ENCODE data around the gene WDR33. TPM values are rescaled to one million over a fixed set of nuclear protein-coding genes. Genes with fewer than 3 reads are reported as not detected.
"Not testable (repeated sequence)": the region's sequence is repeated elsewhere in the genome, so short reads cannot be mapped to it uniquely, and the experiment has no call there.

Gene WDR33
- total RNA-seq, 1 experiment from 2014 or later = 61.1 TPM

DNA sequence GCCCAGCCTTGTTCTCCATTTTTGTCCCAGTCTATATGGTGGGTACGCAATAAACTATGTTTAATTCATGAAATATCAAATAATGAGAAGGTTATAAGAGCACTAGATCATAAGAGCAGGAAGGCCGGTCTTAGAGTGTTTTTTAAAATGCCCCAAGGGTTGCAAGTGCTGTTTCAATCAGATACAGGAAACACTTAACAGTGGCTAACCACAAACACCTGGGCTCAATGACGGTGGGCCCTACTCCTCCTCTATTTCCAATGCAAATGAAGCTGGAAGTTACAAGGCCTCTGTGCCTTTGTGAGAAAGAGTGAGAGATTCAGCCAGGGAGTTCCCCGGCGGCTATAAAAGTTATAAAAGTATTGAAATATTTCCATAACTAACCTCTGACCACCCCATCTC is 18.9 kb upstream of the WDR33 start:
- Mint-ChIP-seq H3K4me1 (ENCODE audit: low read depth, unreplicated experiment) (no peaks in the 10 kb centered on the region), H3K4me3 (ENCODE audit: low read depth, unreplicated experiment) (no peak overlapping the region), H3K27ac (ENCODE audit: unreplicated experiment) (no peak overlapping the region), H3K36me3 (ENCODE audit: insufficient read depth, unreplicated experiment) (no peaks in the 10 kb centered on the region), H3K9me3 (ENCODE audit: low read depth, unreplicated experiment) (peaks cover 6% of the 10 kb centered on the region), H3K27me3 (ENCODE audit: unreplicated experiment) (peaks cover 16% of the 10 kb centered on the region)
- CTCF ChIA-PET = no interaction called here
- intact Hi-C loops (cut with micrococcal nuclease; ENCODE audit: unreplicated experiment) = no loop called here
- no peak for DNase-seq
- no TSS peak for BruUV-seq (replicated peaks)
- TF ChIP-seq, protein P1, sequence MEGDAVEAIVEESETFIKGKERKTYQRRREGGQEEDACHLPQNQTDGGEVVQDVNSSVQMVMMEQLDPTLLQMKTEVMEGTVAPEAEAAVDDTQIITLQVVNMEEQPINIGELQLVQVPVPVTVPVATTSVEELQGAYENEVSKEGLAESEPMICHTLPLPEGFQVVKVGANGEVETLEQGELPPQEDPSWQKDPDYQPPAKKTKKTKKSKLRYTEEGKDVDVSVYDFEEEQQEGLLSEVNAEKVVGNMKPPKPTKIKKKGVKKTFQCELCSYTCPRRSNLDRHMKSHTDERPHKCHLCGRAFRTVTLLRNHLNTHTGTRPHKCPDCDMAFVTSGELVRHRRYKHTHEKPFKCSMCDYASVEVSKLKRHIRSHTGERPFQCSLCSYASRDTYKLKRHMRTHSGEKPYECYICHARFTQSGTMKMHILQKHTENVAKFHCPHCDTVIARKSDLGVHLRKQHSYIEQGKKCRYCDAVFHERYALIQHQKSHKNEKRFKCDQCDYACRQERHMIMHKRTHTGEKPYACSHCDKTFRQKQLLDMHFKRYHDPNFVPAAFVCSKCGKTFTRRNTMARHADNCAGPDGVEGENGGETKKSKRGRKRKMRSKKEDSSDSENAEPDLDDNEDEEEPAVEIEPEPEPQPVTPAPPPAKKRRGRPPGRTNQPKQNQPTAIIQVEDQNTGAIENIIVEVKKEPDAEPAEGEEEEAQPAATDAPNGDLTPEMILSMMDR (IDR thresholded peaks at IDR 0.05; ENCODE audit: unreplicated experiment) = no peak

DNA sequence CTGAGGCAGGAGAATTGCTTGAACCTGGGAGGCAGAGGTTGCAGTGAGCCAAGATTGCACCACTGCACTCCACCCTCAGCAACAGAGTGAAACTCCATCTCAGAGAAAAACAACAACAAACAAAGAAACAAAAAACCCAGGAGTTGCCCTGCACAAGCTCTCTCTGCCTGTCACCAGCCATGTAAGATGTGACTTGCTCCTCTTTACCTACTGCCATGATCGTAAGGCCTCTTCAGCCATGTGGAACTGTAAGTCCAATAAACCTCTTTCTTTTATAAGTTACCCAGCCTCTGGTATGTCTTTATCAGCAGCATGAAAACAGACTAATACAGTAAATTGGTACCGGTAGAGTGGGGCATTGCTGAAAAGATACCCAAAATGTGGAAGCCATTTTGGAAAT is 15.7 kb upstream of the WDR33 start:
- H3K36me3 Mint-ChIP-seq (ENCODE audit: insufficient read depth, unreplicated experiment); BruUV-seq (replicated peaks); H3K9me3 Mint-ChIP-seq (ENCODE audit: low read depth, unreplicated experiment); DNase-seq; H3K4me3 Mint-ChIP-seq (ENCODE audit: low read depth, unreplicated experiment); intact Hi-C loops (cut with micrococcal nuclease; ENCODE audit: unreplicated experiment); H3K4me1 Mint-ChIP-seq (ENCODE audit: low read depth, unreplicated experiment); H3K27ac Mint-ChIP-seq (ENCODE audit: unreplicated experiment); CTCF ChIA-PET: not testable (repeated sequence)
- H3K27me3 Mint-ChIP-seq (ENCODE audit: unreplicated experiment) = peaks cover 23% of the 10 kb centered on the region

DNA sequence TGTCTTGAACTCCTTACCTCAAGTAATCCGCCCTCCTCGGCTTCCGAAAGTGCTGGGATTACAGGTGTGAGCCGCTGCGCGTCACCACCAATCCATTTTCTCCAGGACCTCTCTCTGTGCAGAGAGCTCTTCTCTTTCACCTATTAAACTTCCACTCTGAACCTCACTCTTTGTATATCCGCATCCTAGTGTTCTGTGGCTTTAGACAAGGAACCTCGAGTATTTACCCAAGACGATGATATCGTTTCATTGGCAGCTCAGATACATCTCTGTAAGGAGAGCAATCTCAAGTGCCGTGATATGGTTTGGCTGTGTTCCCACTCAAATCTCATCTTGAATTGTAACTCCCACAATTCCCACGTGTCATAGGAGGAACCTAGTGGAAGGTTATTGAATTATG is 15.1 kb upstream of the WDR33 start:
- H3K9me3 Mint-ChIP-seq (ENCODE audit: low read depth, unreplicated experiment) = peaks cover 6% of the 10 kb centered on the region
- H3K36me3 Mint-ChIP-seq (ENCODE audit: insufficient read depth, unreplicated experiment) = no peaks in the 10 kb centered on the region
- no peak for DNase-seq
- BruUV-seq (replicated peaks) = no TSS peak
- no peak overlapping the region for H3K27ac Mint-ChIP-seq (ENCODE audit: unreplicated experiment)
- H3K27me3 Mint-ChIP-seq (ENCODE audit: unreplicated experiment) = peaks cover 30% of the 10 kb centered on the region
- no peak overlapping the region for H3K4me3 Mint-ChIP-seq (ENCODE audit: low read depth, unreplicated experiment)
- intact Hi-C loops (cut with micrococcal nuclease; ENCODE audit: unreplicated experiment) = no loop called here
- TF ChIP-seq, protein P1 (IDR thresholded peaks at IDR 0.05; ENCODE audit: unreplicated experiment) = no peak
- CTCF ChIA-PET = interaction anchor here (0.6 kb wide), 1 partner anchor 193 kb away, joined by 3 read pairs; no protein-coding TSS in a partner anchor
- no peaks in the 10 kb centered on the region for H3K4me1 Mint-ChIP-seq (ENCODE audit: low read depth, unreplicated experiment)

DNA sequence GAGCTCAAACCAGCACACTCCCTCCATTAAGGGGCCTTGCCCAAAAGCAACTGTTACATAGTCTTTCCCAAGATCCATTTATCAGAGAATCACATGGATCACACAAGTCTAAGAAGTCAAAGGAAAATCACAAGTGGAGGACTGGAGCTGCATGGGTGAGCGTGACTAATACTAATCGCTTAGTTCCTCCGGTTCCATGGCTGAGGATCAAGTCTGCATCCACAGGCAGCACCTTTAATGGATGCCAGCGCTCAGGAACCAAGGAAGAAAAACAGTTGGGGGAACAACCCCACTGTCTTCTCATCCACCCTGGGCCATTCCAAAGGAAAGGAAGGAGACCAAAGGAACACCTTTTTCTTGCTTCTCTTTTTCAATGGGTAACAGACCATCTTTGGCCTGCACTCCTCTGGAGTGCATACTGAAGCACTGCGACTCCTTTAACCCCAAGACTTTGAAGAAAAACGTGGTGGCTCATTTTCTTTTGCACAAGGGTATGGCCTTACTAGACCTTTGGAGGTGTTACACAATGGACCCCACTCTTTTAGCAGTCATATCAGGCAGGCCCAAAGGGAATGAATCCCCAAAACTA is 9.2 kb upstream of the WDR33 start:
- H3K27ac Mint-ChIP-seq (ENCODE audit: unreplicated experiment) = no peak overlapping the region
- TF ChIP-seq, protein P1 (IDR thresholded peaks at IDR 0.05; ENCODE audit: unreplicated experiment) = no peak
- no peaks in the 10 kb centered on the region for H3K4me1 Mint-ChIP-seq (ENCODE audit: low read depth, unreplicated experiment)
- H3K36me3 Mint-ChIP-seq (ENCODE audit: insufficient read depth, unreplicated experiment) = no peaks in the 10 kb centered on the region
- BruUV-seq (replicated peaks) = no TSS peak
- no peak for DNase-seq
- peaks cover 6% of the 10 kb centered on the region for H3K9me3 Mint-ChIP-seq (ENCODE audit: low read depth, unreplicated experiment)
- CTCF ChIA-PET = interaction anchor here (0.7 to 2.8 kb wide), 2 partner anchors 229 to 471 kb away, joined by 3 to 8 read pairs; no protein-coding TSS in a partner anchor
- intact Hi-C loops (cut with micrococcal nuclease; ENCODE audit: unreplicated experiment) = no loop called here
- no peak overlapping the region for H3K4me3 Mint-ChIP-seq (ENCODE audit: low read depth, unreplicated experiment)
- H3K27me3 Mint-ChIP-seq (ENCODE audit: unreplicated experiment) = peaks cover 57% of the 10 kb centered on the region

DNA sequence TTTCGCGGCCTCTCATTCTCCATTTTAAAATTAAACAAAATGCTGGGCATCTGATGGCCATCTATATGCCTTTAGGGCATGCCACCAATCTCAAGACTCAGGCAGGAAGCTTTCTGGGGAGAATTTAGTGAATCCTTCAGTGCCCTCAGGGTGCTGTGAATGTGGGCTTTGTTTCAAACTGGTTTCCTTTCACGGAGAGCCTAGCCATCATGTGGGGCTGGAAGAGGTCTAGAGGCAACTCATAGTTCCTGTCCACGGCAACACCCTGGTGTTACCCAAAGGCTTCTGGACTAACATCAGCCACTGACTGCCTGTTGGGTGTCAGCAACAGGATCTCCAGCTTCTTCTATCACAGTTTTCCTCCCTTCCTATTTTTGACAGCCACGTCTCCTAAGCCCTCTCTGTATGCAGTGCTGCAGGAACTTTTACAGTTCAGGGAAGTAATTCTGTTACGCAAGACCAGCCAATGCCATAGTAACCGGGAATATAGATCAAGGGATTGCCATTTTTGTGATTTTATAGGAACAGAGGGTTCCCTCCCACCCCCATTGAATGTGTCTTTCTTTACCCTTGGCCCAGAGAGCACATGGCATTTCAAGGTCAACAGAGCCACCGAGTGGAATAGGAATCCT is 7.9 kb upstream of the WDR33 start:
- CTCF ChIA-PET = interaction anchor here (0.7 kb wide), 1 partner anchor 1247 kb away, joined by 3 read pairs; no protein-coding TSS in a partner anchor
- no peak for DNase-seq
- intact Hi-C loops (cut with micrococcal nuclease; ENCODE audit: unreplicated experiment) = no loop called here
- no peaks in the 10 kb centered on the region for H3K4me1 Mint-ChIP-seq (ENCODE audit: low read depth, unreplicated experiment)
- H3K9me3 Mint-ChIP-seq (ENCODE audit: low read depth, unreplicated experiment) = peaks cover 6% of the 10 kb centered on the region
- H3K27me3 Mint-ChIP-seq (ENCODE audit: unreplicated experiment) = peaks cover 57% of the 10 kb centered on the region
- no peaks in the 10 kb centered on the region for H3K36me3 Mint-ChIP-seq (ENCODE audit: insufficient read depth, unreplicated experiment)
- BruUV-seq (replicated peaks) = no TSS peak
- H3K27ac Mint-ChIP-seq (ENCODE audit: unreplicated experiment) = no peak overlapping the region
- TF ChIP-seq, protein P1 (IDR thresholded peaks at IDR 0.05; ENCODE audit: unreplicated experiment) = no peak
- no peak overlapping the region for H3K4me3 Mint-ChIP-seq (ENCODE audit: low read depth, unreplicated experiment)
